ENCODE results near the gene TPCN1. TPM values are rescaled to one million over a fixed set of nuclear protein-coding genes. Genes with fewer than 3 reads are reported as not detected.

The TPCN1 gene
- total RNA-seq, 1 donor from 2014 or later, result 55.6 TPM

DNA sequence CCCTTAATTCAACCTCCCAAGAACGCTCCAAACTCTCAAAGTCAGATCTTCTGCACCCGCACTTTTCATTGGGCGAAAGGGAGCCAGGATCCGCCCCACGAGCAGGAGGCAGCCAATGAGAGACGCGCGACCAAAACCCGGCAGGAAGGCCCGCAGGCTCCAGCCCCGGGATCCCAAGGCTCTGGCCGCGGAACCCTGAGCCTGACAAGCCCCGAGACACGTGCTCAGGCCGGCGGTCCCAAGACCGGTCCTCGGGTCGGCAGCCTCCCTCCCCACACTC, 36.4 kb upstream of the TPCN1 start:
- Mint-ChIP-seq H3K36me3 (peaks cover 15% of the 10 kb centered on the region), H3K27ac (peak overlapping the region; percentile 92), H3K9me3 (no peaks in the 10 kb centered on the region), H3K4me3 (peak overlapping the region; percentile 94), H3K27me3 (no peaks in the 10 kb centered on the region), H3K4me1 (ENCODE audit: unreplicated experiment) (peaks cover 13% of the 10 kb centered on the region)
- peak; percentile 89 for DNase-seq (ENCODE audit: extremely low spot score, unreplicated experiment)
- TF ChIP-seq, protein P1, sequence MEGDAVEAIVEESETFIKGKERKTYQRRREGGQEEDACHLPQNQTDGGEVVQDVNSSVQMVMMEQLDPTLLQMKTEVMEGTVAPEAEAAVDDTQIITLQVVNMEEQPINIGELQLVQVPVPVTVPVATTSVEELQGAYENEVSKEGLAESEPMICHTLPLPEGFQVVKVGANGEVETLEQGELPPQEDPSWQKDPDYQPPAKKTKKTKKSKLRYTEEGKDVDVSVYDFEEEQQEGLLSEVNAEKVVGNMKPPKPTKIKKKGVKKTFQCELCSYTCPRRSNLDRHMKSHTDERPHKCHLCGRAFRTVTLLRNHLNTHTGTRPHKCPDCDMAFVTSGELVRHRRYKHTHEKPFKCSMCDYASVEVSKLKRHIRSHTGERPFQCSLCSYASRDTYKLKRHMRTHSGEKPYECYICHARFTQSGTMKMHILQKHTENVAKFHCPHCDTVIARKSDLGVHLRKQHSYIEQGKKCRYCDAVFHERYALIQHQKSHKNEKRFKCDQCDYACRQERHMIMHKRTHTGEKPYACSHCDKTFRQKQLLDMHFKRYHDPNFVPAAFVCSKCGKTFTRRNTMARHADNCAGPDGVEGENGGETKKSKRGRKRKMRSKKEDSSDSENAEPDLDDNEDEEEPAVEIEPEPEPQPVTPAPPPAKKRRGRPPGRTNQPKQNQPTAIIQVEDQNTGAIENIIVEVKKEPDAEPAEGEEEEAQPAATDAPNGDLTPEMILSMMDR (conservative IDR thresholded peaks at IDR 0.05), result no peak

DNA sequence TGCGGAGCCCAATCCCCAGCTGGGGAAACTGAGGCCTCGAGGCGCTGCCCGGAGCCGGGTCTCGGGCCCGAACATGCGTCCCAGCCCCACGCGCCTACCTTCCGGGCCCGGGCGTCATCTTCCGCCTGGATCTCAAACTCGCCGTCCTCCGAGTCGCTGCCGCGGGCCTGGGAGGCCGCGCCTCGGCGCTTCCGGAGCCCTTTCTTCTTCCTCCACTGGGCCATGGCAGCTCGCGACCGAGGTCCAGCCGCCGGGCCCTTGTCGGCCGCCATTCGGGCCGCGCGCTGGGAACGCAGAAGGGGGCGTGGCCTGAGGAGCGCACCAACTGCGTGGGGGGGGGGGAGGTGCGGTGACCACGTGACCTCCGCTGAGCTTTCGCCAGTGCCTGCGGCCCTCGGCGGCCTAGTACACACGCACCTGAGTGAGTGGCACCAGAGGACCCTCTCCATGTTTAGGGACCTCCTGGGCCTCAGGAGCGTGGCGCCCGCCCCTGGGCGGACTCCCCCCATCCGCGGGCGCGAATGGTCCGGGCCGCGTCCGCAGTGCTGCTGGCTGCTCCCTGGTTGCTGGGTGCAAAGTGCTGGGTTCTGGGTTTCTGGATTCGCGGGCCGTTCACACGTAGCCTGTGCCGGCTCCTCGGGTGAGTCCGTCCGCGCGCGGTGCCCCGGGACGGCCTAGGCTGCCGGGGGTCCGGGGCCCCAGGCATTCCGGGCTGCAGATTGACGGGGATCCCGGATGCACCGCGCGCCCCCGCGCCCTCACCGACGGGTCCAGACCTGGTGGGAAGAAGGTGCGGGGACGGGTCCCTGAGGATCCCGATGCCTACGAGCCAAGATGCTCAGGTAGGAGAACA, 35.9 kb upstream of the TPCN1 start, which contains the start of the genes DDX54 and RITA1:
Gene DDX54 (minus strand): TSS at position 299 of the 853 bp plus-strand sequence. CDS start 27 bp downstream, at position 272.
Gene RITA1 (plus strand): TSS at position 542 of the 853 bp plus-strand sequence. CDS start 1,026 bp downstream, outside the sequence.
- H3K36me3 Mint-ChIP-seq, result peaks cover 10% of the 10 kb centered on the region
- peak; percentile 87 for DNase-seq (ENCODE audit: extremely low spot score, unreplicated experiment)
- H3K27ac Mint-ChIP-seq, result peak within 1 kb of the TSS; percentile 92
- H3K4me1 Mint-ChIP-seq (ENCODE audit: unreplicated experiment), result peaks cover 14% of the 10 kb centered on the region
- H3K4me3 Mint-ChIP-seq, result peak within 1 kb of the TSS; percentile 94
- TF ChIP-seq, protein P1 (conservative IDR thresholded peaks at IDR 0.05), result no peak
- no peaks in the 10 kb centered on the region for H3K9me3 Mint-ChIP-seq
- no peaks in the 10 kb centered on the region for H3K27me3 Mint-ChIP-seq

DNA sequence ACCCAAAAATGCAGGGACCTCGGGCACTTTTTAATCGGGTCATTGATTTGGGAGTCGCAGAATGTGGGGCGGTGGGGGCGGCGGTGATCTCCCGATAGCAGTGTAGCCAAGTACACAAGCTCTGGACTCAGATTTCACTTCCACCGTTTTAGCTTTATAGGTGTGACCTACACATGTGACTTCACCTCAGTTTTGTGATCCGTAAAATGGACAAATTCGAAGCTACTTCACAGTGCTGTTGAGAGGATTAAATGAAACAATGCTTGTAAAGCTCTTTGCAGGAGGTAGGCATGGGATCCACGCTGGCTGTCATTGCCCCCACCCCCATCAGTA, 35.3 kb upstream of the TPCN1 start:
- TF ChIP-seq, protein P1 (conservative IDR thresholded peaks at IDR 0.05), result no peak
- Mint-ChIP-seq H3K9me3 (no peaks in the 10 kb centered on the region), H3K27ac (peak overlapping the region; percentile 92), H3K27me3 (no peaks in the 10 kb centered on the region), H3K4me3 (peak overlapping the region; percentile 94), H3K4me1 (ENCODE audit: unreplicated experiment) (peaks cover 20% of the 10 kb centered on the region), H3K36me3 (peaks cover 15% of the 10 kb centered on the region)
- DNase-seq (ENCODE audit: extremely low spot score, unreplicated experiment), result no peak

DNA sequence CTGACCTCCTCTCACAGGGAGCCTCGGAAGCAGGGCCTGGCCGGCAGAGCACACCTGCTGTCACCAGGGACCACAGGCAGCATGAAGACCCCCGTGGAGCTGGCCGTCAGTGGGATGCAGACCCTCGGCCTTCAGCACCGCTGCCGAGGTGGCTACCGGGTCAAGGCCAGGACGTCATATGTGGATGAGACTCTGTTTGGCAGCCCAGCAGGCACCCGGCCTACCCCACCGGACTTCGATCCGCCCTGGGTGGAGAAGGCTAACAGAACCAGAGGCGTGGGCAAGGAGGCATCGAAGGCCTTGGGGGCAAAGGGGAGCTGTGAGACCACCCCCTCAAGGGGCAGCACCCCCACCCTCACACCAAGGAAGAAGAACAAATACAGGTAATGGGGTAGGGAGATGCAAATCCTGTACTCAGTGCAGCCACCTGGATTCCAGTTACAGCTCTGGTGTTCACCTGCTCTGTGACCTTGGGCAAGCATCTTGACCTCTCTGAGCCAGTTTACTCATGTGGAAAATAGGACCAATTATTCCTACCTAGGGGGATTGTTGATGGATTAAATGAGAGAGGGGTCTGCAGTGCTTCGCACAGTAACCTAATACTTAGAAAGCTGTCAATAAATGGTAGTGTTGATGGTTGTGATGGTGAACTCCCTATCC, 34.5 kb upstream of the TPCN1 start:
- TF ChIP-seq, protein P1 (conservative IDR thresholded peaks at IDR 0.05), result no peak
- H3K4me1 Mint-ChIP-seq (ENCODE audit: unreplicated experiment), result peaks cover 20% of the 10 kb centered on the region
- H3K27ac Mint-ChIP-seq, result peak overlapping the region; percentile 92
- H3K36me3 Mint-ChIP-seq, result peaks cover 15% of the 10 kb centered on the region
- H3K27me3 Mint-ChIP-seq, result no peaks in the 10 kb centered on the region
- peak overlapping the region; percentile 94 for H3K4me3 Mint-ChIP-seq
- DNase-seq (ENCODE audit: extremely low spot score, unreplicated experiment), result no peak
- no peaks in the 10 kb centered on the region for H3K9me3 Mint-ChIP-seq

DNA sequence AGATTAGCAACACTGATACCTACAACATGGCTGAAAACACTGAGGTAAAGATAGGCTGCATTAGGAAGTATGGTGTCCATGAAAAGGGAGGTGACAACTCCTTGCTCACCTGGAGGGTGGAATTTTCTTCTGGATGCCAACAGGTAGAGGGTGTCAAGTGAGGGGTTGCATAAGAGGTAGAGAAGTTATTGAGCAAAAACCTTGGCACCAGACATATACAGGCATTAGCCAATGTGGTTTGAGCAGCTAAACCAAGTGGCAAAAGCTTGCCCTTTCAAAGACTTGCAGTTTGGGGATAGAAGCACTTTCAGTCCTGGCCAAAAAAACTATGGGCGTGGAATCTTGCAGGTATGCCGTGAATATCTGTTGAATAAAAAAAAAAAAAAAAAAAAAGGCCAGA, 31.9 kb upstream of the TPCN1 start:
- DNase-seq (ENCODE audit: extremely low spot score, unreplicated experiment), result no peak
- TF ChIP-seq, protein P1 (conservative IDR thresholded peaks at IDR 0.05), result no peak
- H3K4me3 Mint-ChIP-seq, result no peak overlapping the region
- H3K36me3 Mint-ChIP-seq, result peaks cover 20% of the 10 kb centered on the region
- no peaks in the 10 kb centered on the region for H3K9me3 Mint-ChIP-seq
- H3K27ac Mint-ChIP-seq, result no peak overlapping the region
- peaks cover 29% of the 10 kb centered on the region for H3K4me1 Mint-ChIP-seq (ENCODE audit: unreplicated experiment)
- no peaks in the 10 kb centered on the region for H3K27me3 Mint-ChIP-seq

Measured in type B pancreatic cell (in vitro differentiated cells).